HG03575 (cell line): ENCODE measurements around the gene COL27A1.
"Not testable (repeated sequence)": the region's sequence is repeated elsewhere in the genome, so short reads cannot be mapped to it uniquely, and the experiment has no call there.

Experiments used
- ATAC-seq: cut with Tn5 transposase; IDR thresholded peaks from one replicate; pipeline ENCODE4 v1.9.1; 2021; ENCODE audit not compliant: unreplicated experiment, insufficient number of reproducible peaks, low FRiP score; ENCODE audit errors: extremely low read depth

Gene COL27A1

GRCh38 chr9:114178076-114178475 is 22.7 kb downstream of the COL27A1 start:
- ATAC-seq, result no peak

- no peak for ATAC-seq
These were observed 23.6 kb downstream of the COL27A1 start for GRCh38 chr9:114178756-114179450.

GRCh38 chr9:114179516-114179915 is 24.2 kb downstream of the COL27A1 start:
- ATAC-seq, result no peak

- no peak for ATAC-seq
These were observed 25.6 kb downstream of the COL27A1 start for GRCh38 chr9:114180696-114181606.

GRCh38 chr9:114181607-114182409 is 26.5 kb downstream of the COL27A1 start:
- ATAC-seq, result no peak

GRCh38 chr9:114183006-114183405 is 27.7 kb downstream of the COL27A1 start:
- no peak for ATAC-seq

GRCh38 chr9:114184071-114184470 is 28.7 kb downstream of the COL27A1 start:
- no peak for ATAC-seq

GRCh38 chr9:114184866-114185265 is 29.5 kb downstream of the COL27A1 start:
- no peak for ATAC-seq

GRCh38 chr9:114185570-114186490 is 30.5 kb downstream of the COL27A1 start:
- no peak for ATAC-seq

- no peak for ATAC-seq
These were observed 31.4 kb downstream of the COL27A1 start for GRCh38 chr9:114186605-114187289.

- ATAC-seq, result no peak
These were observed 32.5 kb downstream of the COL27A1 start for GRCh38 chr9:114187827-114188226.

- no peak for ATAC-seq
These were observed 34.7 kb downstream of the COL27A1 start for GRCh38 chr9:114189823-114190562.

- ATAC-seq, result no peak
These were observed 35.2 kb downstream of the COL27A1 start for GRCh38 chr9:114190563-114190905.

GRCh38 chr9:114191402-114191801 is 36.1 kb downstream of the COL27A1 start:
- ATAC-seq, result not testable (repeated sequence)

GRCh38 chr9:114192539-114192938 is 37.2 kb downstream of the COL27A1 start:
- ATAC-seq, result no peak

GRCh38 chr9:114193090-114193489 is 37.8 kb downstream of the COL27A1 start:
- no peak for ATAC-seq

- ATAC-seq, result no peak
These were observed 40.8 kb downstream of the COL27A1 start for GRCh38 chr9:114196117-114196516.
